ENCODE results near the gene LIN7B.
"Not testable (repeated sequence)": the region's sequence is repeated elsewhere in the genome, so short reads cannot be mapped to it uniquely, and the experiment has no call there.

DNA sequence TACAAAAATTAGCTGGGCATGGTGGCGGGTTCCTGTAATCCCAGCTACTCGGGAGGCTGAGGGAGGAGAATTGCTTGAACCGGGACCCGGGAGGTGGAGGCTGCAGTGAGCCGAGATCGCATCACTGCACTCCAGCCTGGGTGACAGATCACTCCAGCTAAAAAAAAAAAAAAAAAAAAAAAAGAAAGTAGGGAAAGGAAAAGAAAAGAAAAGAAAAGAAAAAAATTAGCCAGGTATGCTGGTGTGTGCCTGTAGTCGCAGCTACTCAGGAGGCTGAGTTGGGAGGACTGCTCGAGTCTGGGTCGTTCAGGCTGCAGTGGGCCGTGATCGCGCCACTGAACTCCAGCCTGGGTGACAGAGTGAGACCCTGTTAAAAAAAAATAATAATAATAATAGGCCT is 13.1 kb downstream of the LIN7B start:
- TF ChIP-seq POLR2A, POLR2AphosphoS5, TAF1 (IDR thresholded peaks at IDR 0.05; ENCODE audit: low read depth, low read length): not testable (repeated sequence)

Data from GM12891 (cell line).